GM12891 (cell line): ENCODE results near the gene GABBR2.

Experiments used
- POLR2AphosphoS5 ChIP-seq: IDR thresholded peaks from 2 replicates; pipeline ENCODE4 v1.6.1; 2011; ENCODE audit warnings: low read depth, low read length, control low read depth
- POU2F2 ChIP-seq: IDR thresholded peaks from 2 replicates; pipeline ENCODE4 v1.6.1; 2011; ENCODE audit warnings: low read depth, mild to moderate bottlenecking, control low read depth, low read length, moderate library complexity

DNA sequence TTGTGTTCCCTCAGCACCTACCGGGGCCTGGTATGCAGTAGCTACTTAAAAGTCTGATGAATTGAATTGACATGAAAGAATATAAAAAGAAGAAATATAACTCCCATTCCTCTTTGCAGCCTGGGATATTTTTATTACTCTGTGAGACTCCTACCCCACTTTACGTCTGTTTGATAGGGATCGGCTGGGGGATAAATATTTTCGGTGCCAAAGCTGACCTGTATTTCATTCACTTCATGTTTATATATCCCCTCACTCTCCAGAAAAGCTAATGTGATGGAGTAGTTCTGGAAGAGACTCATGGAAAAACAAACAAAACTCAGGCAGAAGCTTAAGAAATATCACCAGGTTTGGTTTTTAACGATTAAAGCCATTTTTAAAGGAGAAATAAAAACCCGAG is 345.1 kb downstream of the GABBR2 start:
- TF ChIP-seq POU2F2 = no peak
- TF ChIP-seq POLR2AphosphoS5 = no peak
